GM12878 (cell line): ENCODE measurements around the gene CHIA. TPM values are rescaled to one million over a fixed set of nuclear protein-coding genes. Genes with fewer than 3 reads are reported as not detected.

ENCODE experiments used
- ATAC-seq: fragments of 200-7000 bp; cut with Tn5 transposase; 3 replicates; pipeline ENCODE4 v1.9.1; 2020; ENCODE audit warnings: mild to moderate bottlenecking, moderate library complexity
- BruUV-seq: library from RNA; stranded (reverse); fragments of 400-500 nt; replicated peaks from 2 replicates; lab custom pipeline; 2021; lab: Mats Ljungman, UMichigan
- CTCF ChIA-PET: fragments of 300-600 bp; sonication (Branson Sonifier 250); formaldehyde crosslinking; extraction: SDS; loops from one replicate; lab custom pipeline; 2021; ENCODE audit warnings: inconsistent platforms; lab: Yijun Ruan, JAX
- POLR2A ChIA-PET: fragments of 350-600 bp; formaldehyde crosslinking; extraction: SDS; loops from one replicate; lab custom pipeline; 2021; ENCODE audit warnings: inconsistent platforms; lab: Charles Lee
- RAD21 ChIA-PET: fragments of 300-600 bp; sonication (Branson Sonifier 250); formaldehyde crosslinking; loops from one replicate; lab custom pipeline; 2023; ENCODE audit warnings: antibody characterized with exemption; ENCODE audit not compliant: unreplicated experiment; lab: Charles Lee
- SMC1A ChIA-PET: fragments of 300-600 bp; sonication (Branson Sonifier 250); formaldehyde crosslinking; loops from one replicate; lab custom pipeline; 2023; ENCODE audit not compliant: unreplicated experiment, uncharacterized antibody; lab: Charles Lee
- DNase-seq: peaks from one replicate; pipeline ENCODE4 v3.0.0-alpha.2; 2011; ENCODE audit warnings: low read depth, low spot score
- FAIRE-seq: peaks from 3 replicates; lab custom pipeline; 2011; peaks lifted over from hg19 to GRCh38; lab: Jason Lieb, UNC
- H2AFZ ChIP-seq: 2 replicates; pipeline ENCODE4 v1.6.0; 2011; ENCODE audit warnings: low read depth, low read length, control low read depth; ENCODE audit not compliant: control insufficient read depth
- H3K27ac ChIP-seq: 2 replicates; pipeline ENCODE4 v1.5.1; 2011; ENCODE audit warnings: control low read depth; ENCODE audit not compliant: control insufficient read depth, insufficient read depth
- H3K27me3 ChIP-seq, 2 experiments: replicated peaks in 1 of 2; 2 replicates each; pipeline versions ENCODE4 v1.6.0 to v1.6.1; 2011; ENCODE audit warnings: low read length in 1 of 2; ENCODE audit not compliant: control insufficient read depth in 2 of 2, insufficient read depth in 2 of 2
- H3K36me3 ChIP-seq, 2 experiments: 2 replicates each; pipeline ENCODE4 v1.5.1; 2011; ENCODE audit warnings: low read length in 1 of 2; ENCODE audit not compliant: control insufficient read depth in 2 of 2, insufficient read depth in 2 of 2
- H3K4me1 ChIP-seq: 2 replicates; pipeline ENCODE4 v1.6.1; 2011; ENCODE audit warnings: mild to moderate bottlenecking, low read length, moderate library complexity, mixed read lengths; ENCODE audit not compliant: control insufficient read depth, insufficient read depth
- H3K4me2 ChIP-seq: 2 replicates; pipeline ENCODE4 v1.6.0; 2011; ENCODE audit warnings: control low read depth; ENCODE audit not compliant: control insufficient read depth, insufficient read depth
- H3K4me3 ChIP-seq: fragments of 200-600 bp; sonication (generic); 2 replicates; pipeline ENCODE4 v1.5.1; 2016
- H3K79me2 ChIP-seq: 2 replicates; pipeline ENCODE4 v1.6.0; 2011; ENCODE audit warnings: low read length; ENCODE audit not compliant: control insufficient read depth, insufficient read depth
- H3K9ac ChIP-seq: 2 replicates; pipeline ENCODE4 v1.8.0; 2011; ENCODE audit warnings: low read length, control low read depth, mixed read lengths; ENCODE audit not compliant: control insufficient read depth, insufficient read depth
- H3K9me3 ChIP-seq: replicated peaks from 3 replicates; pipeline ENCODE4 v1.5.1; 2011; ENCODE audit warnings: mild to moderate bottlenecking, low read length; ENCODE audit not compliant: control insufficient read depth, insufficient read depth
- H4K20me1 ChIP-seq: 2 replicates; pipeline ENCODE4 v1.6.0; 2011; ENCODE audit not compliant: control insufficient read depth, insufficient read depth
- ASH2L ChIP-seq: fragments of 300-600, 200-600 bp; sonication (generic); IDR thresholded peaks from 2 replicates; pipeline ENCODE4 v1.6.1; 2017; ENCODE audit warnings: low read depth, mild to moderate bottlenecking, borderline replicate concordance
- BHLHE40 ChIP-seq, 2 experiments: fragments of 450-650 bp in 1 of 2; IDR thresholded peaks; 2 replicates each; pipeline ENCODE4 v1.6.1; 2011 to 2017; ENCODE audit warnings: low read depth in 2 of 2, borderline replicate concordance in 1 of 2, improper control_type of control experiment in 1 of 2, low read length in 1 of 2, mild to moderate bottlenecking in 1 of 2
- CBX5 ChIP-seq: sonication (generic); IDR thresholded peaks from 2 replicates; pipeline ENCODE4 v1.6.1; 2016; ENCODE audit warnings: low read depth, moderate library complexity, mild to moderate bottlenecking, inconsistent platforms
- CREM ChIP-seq: IDR thresholded peaks from 2 replicates; pipeline ENCODE4 v1.6.1; 2014; ENCODE audit warnings: antibody characterized with exemption, low read depth
- EZH2 ChIP-seq: IDR thresholded peaks from 2 replicates; pipeline ENCODE4 v1.6.1; 2012; ENCODE audit warnings: low read depth, mild to moderate bottlenecking, control low read depth, inconsistent platforms, low read length, borderline replicate concordance; ENCODE audit not compliant: control insufficient read depth
- RBBP5 ChIP-seq: fragments of 200-600 bp; sonication (generic); conservative IDR thresholded peaks from 2 replicates; pipeline ENCODE4 v1.6.1; 2016
- SIN3A ChIP-seq: IDR thresholded peaks from 2 replicates; pipeline ENCODE4 v1.6.1; 2012; ENCODE audit warnings: low read depth, low read length, improper control_type of control experiment
- TCF3 ChIP-seq: IDR thresholded peaks from 2 replicates; pipeline ENCODE4 v1.6.1; 2012; ENCODE audit warnings: low read depth, mild to moderate bottlenecking, low read length, borderline replicate concordance; ENCODE audit not compliant: insufficient read depth
- YBX1 ChIP-seq: fragments of 450-650 bp; IDR thresholded peaks from 2 replicates; pipeline ENCODE4 v1.6.1; 2016; ENCODE audit warnings: antibody characterized with exemption
- WGBS: methylation state at CpG from one replicate; pipeline ENCODE4 v1.1.6; 2016; ENCODE audit warnings: low lambda C conversion rate; ENCODE audit not compliant: insufficient replicate concordance, insufficient coverage; ENCODE audit errors: missing lambda C conversion rate; 5-methylcytosine and 5-hydroxymethylcytosine counted together
- in situ Hi-C: fragments of 300-500 bp; cut with MboI; formaldehyde crosslinking; loops from 9 replicates; pipeline ENCODE4 v1.14.3; 2018; ENCODE audit warnings: mixed read lengths
- intact Hi-C: fragments of 100-400 bp; cut with micrococcal nuclease; formaldehyde crosslinking; loops from one replicate; pipeline ENCODE4 v1.14.2; 2022; ENCODE audit not compliant: unreplicated experiment
- polyA plus RNA-seq, 11 experiments: library from polyadenylated mRNA; depleted of rRNA in 4 of 11; unstranded in 6 of 11; stranded (reverse) in 5 of 11; fragments of >200 nt; fragmentation: Nextera tagmentation in 4 of 11; fragmentation: Illumina TruSeq in 1 of 11; extraction: Ambion mirVana in 4 of 11; extraction: Trizol in 1 of 11; gene quantifications; 1 replicate in 1 of 11; 2 replicates in 10 of 11; pipeline versions ENCODE4 v1.2.1 to v1.2.3, GENCODE V29; 2011 to 2016; ENCODE audit warnings: inconsistent platforms in 2 of 11, missing spikeins in 2 of 11, low read depth in 1 of 11
- total RNA-seq, 4 experiments: library from RNA; depleted of rRNA in 3 of 4; stranded (reverse); fragments of >200 nt in 3 of 4; fragmentation: Illumina TruSeq in 1 of 4; extraction: Trizol in 1 of 4; gene quantifications; 2 replicates each; pipeline versions ENCODE4 v1.2.1 to v1.2.3, GENCODE V29; 2013 to 2021

Gene CHIA
- total and polyA plus RNA-seq, 10 of the 15 experiments (the other 5 are each of a cell fraction or from before 2014, with no cell fraction given): 0.21 TPM; not detected in 9

GRCh38 chr1:111267801-111268508, 22.7 kb upstream of the CHIA start:
- POLR2A ChIA-PET: no interaction called here
- H3K9me3 ChIP-seq: peaks cover 1% of the 10 kb centered on the region; the same call in 2 of the 3 replicates
- SMC1A ChIA-PET: interaction anchor here (1.2 kb wide), 1 partner anchor 9 kb away, joined by 4 read pairs; no protein-coding TSS in a partner anchor
- peaks cover 3% of the 10 kb centered on the region in 2 experiments; a peak in 3 of 4 replicates for H3K27me3 ChIP-seq
- no TSS peak for BruUV-seq
- no peak overlapping the region for H2AFZ ChIP-seq
- intact Hi-C loops: no loop called here
- FAIRE-seq (no peak), ATAC-seq (no peak)
- no peak overlapping the region for H3K4me3 ChIP-seq
- TF ChIP-seq EZH2 (no peak), YBX1 (no peak), RBBP5 (no peak), ASH2L (no peak), BHLHE40 (IDR thresholded peaks at IDR 0.05; ENCODE audit: borderline replicate concordance in 1 of 2, low read depth in 2 of 2, low read length in 1 of 2) (no peak), CBX5 (no peak), TCF3 (no peak), SIN3A (no peak), CREM (no peak)
- TF ChIP-seq, all 136 proteins: peak for 0
- CTCF ChIA-PET: no interaction called here
- H3K36me3 ChIP-seq: no peaks in the 10 kb centered on the region
- in situ Hi-C loops: no loop called here
- H4K20me1 ChIP-seq: no peaks in the 10 kb centered on the region
- H3K9ac ChIP-seq: no peak overlapping the region
- no peak overlapping the region for H3K4me2 ChIP-seq
- 73% methylated on average over 4 of the region's 4 CpGs for WGBS
- no peak for DNase-seq
- RAD21 ChIA-PET: no interaction called here
- no peaks in the 10 kb centered on the region for H3K79me2 ChIP-seq
- H3K4me1 ChIP-seq: no peaks in the 10 kb centered on the region
- no peak overlapping the region for H3K27ac ChIP-seq
